GM19099 (cell line): ENCODE results near the gene TYW5.

Experiments used
- POLR2A ChIP-seq: IDR thresholded peaks from 3 replicates; pipeline ENCODE4 v1.6.1; 2011; ENCODE audit warnings: low read depth; ENCODE audit not compliant: insufficient read length; ENCODE audit errors: extremely low read depth

The TYW5 gene

DNA sequence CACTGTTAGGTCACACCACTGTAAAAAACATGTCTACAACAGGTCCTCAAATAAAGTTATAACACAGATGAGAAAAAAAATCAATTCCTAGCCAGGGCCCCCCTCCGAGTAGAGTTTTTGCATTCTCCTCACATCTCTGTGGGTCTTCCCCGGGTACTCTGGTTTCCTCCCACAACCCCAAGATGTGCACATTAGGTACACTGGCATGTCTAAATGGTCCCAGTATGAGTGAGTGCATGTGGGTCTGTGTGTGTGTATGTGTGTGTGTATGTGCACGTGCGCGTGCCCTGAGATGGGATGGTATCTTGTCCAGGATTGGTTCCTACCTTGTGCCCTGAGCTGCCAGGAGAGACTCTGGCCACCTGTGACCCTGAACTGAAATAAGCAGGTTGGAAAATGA, 4.9 kb downstream of the TYW5 start:
- TF ChIP-seq POLR2A, result no peak

DNA sequence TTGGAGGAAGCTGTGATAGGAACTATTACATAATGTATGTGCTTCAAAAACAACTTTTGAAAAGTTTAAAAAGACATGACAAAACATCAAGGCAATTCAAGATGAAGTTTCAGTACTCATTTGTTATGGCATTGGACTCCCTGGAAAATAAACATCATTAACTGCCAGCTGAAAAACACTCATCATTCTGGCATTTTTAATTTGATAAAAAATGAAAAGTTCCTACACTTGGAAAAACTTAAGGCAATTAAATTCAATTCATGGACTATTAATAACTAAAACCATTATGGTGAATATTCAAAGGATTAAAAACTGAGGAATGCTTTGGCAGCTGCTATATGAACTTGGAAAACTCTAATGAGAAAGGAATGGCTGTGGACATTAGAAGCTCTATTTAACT, 8.5 kb downstream of the TYW5 start:
- TF ChIP-seq POLR2A, result no peak

DNA sequence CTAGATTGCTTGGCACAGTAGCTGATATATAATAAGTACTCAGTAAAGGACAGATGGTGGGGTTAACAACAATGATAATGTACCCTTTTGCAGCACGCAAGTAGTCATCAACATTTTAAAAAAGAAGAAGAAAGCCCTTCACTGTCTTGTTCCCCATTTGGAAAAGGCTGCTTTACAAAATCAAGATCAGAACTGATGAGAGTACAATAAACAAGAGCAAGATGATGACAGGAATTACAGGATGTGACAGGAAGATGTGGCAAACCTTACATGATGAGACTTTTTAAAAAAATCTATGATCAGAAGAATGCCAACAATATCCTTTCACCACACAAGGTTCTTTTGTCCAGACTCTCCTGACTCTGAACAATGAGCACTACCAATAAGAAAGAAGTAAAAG, 9.1 kb downstream of the TYW5 start:
- TF ChIP-seq POLR2A, result no peak

DNA sequence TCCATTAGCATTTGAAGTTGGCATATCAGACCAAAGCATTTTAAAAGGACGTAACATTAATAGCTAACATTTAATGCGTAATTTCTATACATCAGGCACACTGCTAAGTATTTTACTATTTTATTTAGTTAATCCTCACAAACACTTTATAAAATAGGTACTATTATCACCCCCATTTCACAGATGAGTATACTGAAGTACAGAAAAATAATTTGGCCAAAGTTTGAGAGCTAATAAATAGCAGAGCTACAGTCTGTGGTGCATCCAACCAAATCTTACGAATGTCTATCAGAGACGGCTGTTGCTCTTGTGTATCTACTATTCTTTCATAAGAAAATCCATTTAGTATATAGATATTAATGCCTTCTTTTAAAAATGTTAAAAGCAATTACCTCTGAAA, 11.9 kb downstream of the TYW5 start:
- TF ChIP-seq POLR2A, result no peak

DNA sequence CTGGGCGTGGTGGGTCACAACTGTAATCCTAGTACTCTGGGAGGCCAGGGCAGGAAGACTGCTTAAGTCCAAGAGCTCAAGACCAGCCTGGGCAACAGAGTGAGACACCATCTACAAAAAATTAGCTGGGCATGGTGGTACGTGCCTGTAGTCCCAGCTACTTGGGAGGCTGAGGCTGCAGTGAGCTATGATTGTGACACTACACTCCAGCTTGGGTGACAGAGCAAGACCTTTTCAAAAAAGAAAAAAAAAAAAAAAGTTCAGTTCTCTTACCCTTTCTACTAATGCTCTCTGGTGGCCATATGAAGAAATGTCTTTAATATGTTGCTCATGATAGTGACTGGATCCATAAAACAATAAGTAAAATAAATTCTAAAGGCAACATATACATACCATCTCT, 14.9 kb downstream of the TYW5 start:
- TF ChIP-seq POLR2A, result no peak

DNA sequence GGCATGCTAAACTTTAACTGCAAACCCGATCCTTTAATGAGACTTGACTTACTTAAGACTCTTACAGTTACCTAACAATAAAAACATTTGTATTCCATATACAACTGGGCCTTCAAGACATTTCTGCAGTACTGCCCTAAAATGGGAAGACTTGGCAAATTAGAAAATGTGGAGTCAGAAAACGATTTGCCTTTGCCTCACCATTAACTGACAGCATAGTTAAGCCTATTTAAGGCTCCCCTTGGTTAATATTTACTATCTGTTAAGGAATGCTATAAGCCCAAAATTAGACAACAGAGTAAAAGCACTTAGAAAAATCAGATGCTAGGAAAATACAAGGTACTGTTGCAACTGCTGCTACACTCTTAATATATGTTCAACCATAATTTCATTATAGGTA, 18.7 kb downstream of the TYW5 start:
- TF ChIP-seq POLR2A, result no peak

DNA sequence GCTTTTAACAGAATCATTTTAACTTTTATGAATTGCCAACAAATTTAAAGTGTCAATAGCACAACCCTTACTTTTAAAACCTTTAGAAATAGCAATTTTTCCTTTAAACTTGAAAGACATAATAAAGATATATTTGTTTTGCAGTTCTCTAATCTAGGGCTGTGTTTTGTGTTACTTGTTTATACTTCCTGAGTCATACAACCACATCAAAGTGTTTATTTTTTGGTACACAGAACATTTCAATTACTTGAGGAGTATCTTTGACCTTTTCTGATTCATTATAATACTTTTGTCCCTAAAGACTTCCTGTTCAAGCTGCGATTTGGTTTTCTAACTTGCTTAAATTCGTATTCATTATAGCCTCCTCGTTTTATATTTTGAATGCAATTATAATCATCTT, 21.8 kb downstream of the TYW5 start:
- TF ChIP-seq POLR2A, result no peak

DNA sequence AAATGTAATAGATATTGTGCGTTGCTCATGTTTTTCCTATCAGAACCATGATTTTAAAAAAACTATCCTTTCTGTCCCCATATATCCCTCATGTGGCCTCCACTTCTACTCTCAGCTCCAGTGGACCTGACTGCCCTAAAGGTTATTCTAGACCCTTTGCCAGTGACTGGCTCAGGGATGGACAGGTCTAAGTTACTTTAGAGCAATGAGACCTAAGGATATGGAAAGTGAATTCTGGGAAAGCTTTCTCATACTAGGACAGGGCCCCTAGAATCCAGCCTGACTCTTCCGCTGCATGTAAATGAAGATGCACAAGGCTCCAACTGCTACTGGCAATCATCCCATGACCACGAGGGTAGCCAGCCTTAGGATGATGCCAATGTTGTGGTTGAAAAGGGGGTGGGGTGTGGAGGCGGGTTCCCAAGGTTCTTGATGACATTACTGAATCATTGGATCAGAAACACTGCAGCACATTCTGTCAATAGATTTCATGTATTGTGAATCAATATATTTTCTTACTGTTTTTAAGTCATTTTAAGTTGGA, 22.9 kb downstream of the TYW5 start:
- TF ChIP-seq POLR2A, result no peak

DNA sequence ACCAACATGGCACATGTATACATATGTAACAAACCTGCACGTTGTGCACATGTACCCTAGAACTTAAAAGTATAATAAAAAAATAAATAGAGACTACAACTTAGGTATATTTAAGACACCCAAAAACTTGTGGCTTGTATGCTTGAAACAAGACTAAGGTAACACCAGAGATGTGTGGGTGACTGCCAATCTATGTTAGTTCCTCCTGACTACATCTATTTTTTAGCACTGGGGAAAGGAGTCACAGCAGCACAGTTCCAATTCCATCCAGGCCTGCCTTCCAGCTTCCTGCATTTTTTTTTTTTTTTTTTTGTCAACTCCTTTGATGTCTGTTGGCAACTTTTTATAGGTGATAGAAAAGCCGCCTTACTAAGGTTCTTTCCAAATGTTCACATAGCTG, 26.0 kb downstream of the TYW5 start:
- TF ChIP-seq POLR2A, result no peak

DNA sequence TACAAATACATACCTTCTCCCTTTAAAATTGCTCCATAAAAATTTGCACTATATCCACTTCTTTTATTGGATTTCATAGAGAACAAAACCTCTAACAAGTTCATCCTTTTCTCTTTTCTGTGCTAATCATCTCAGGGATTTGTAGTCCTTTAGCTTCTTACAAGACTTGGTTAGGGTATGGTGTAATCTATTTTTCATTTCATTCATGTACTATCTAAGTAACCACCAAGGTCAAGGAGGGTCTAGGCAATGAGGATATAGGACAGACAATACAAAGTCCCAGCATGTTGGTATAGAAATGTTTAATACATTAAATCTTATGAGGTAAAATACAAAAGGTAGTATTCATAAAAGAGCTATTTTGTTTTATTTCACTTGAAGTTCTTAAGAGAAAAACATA, 26.7 kb downstream of the TYW5 start:
- no peak for TF ChIP-seq POLR2A

DNA sequence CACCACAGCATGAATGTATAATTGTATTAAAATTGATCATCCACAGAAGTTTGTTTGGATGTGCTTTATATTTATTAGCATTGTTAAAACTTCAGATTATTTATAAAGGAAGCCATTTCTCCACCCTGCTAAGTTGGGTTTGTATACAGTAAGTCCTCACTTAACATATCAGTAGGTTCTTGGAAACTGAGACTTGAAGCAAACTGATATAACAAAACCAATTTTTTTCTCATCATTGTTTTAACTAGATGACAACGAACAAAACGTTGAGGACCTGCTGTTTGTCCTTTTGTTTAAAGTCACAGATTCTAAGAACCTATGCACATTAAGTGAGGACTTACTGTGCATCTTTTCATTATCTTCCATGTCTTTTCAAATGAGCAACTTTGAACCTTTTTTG, 27.1 kb downstream of the TYW5 start:
- no peak for TF ChIP-seq POLR2A

DNA sequence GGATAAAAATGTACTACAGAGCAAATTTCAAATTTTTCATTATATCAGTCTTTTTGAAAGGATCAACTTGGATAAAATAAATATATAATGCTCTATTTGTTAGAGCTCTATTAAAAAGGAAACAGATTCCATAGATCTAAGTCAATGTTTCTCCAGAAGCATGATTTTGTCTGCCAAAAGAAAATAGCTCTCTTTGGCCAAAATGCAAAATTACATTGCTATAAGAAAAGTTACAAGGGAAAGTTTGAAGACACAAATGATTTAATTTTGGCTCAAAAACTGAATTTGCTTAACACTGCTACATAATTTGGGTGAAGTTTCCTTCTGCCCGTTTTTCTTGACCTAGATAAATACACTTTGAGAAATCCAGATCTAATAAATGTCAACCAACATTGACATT, 28.5 kb downstream of the TYW5 start:
- TF ChIP-seq POLR2A, result no peak

DNA sequence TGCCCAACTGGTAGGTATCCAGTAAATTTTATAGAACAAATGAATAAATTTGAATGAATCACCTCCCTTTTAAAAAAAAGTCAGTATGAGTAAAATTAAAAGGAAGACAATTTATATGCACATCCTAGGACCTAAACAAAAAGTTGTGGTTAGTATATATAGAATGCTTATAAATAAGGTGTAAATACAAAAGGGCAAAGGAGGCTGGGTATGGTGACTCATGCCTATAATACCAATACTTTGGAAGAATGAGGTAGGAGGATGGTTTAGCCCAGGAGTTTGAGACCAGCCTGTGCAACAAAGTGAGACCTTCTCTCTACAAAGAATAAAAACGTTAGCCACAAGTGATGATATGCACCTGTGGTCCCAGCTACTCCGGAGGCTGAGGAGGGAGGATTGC, 31.4 kb downstream of the TYW5 start:
- TF ChIP-seq POLR2A, result no peak

DNA sequence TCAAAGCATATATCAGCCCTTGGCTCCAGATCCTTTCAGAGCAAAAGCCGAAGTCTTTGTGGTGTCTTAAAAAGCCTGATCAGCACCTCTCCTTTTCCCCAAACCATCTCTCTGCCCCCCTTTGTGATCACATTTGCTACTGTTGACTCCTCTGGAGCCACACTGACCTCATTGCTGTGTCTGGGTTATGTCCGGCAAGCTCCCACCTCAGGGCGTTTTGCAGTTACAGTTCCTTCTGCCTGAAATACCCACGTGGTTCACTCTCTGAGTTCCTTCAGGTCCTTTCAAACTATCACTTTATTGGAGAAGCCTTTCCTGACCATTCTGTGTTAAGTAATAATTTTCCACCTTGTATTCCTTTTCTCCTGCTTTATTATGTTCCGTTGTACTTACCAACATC, 32.4 kb downstream of the TYW5 start:
- no peak for TF ChIP-seq POLR2A

DNA sequence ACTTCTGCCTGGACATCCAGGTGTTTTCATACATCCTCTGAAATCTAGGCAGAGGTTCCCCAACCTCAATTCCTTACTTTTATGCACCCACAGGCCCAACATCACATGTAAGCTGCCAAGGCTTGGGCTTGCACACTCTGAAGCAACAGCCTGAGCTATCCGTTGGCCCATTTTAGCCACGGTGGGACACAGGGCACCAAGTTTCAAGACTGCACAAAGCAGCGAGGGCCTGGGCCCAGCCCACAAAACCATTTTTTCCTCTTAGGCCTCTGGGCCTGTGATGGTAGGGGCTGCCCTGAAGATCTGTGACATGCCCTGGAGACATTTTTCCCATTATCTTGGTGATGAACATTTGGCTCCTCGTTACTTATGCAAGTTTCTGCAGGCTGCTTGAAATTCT, 38.3 kb downstream of the TYW5 start:
- TF ChIP-seq POLR2A, result no peak

DNA sequence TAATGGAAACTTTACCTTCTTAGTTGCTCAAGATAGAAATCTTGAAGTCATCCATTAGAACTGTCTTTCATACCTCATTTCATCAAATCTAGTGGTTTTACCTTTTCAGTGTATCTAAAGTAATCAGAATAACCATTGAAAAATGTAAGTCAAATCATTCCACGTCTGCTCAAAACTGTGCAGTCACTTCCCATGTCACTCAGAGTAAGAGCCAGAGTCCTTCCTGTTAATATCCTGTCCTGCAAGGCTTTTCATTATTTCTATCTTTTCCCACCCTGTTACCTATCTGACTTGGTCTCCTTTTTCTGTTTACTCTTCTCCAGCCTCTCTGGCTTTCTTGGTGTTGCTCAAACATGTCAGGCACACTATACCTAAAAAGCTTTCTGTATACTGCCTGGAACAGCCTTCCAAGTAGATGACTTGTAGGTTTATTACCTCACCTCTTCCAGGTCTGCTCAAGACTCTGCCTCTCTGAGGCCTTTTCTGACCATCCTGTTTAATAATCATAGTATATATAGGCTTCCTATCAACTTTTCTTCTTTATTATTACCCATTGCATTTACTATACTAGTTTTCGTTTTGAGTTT, 40.8 kb downstream of the TYW5 start:
- TF ChIP-seq POLR2A, result no peak

DNA sequence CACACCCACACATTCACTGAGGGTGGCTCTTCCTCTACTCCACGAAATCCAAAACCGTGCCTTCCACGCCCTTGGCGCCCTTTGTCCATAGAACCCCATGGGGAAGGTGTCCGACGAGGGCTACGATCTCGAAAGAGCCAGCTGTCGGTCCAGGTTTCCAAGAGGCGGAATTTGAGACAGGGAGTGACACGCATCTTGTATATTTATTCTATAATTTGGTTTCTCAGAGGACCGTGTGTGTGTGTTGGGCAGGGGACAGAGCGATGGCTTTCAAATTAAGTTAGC, 43.5 kb downstream of the TYW5 start:
- no peak for TF ChIP-seq POLR2A
